ENCODE results near the gene TRAPPC10. TPM values are rescaled to one million over a fixed set of nuclear protein-coding genes. Genes with fewer than 3 reads are reported as not detected.

TRAPPC10 gene
- total RNA-seq, 4 donors from 2014 or later, result 17.8 to 58.1 (median 32.4) TPM

DNA sequence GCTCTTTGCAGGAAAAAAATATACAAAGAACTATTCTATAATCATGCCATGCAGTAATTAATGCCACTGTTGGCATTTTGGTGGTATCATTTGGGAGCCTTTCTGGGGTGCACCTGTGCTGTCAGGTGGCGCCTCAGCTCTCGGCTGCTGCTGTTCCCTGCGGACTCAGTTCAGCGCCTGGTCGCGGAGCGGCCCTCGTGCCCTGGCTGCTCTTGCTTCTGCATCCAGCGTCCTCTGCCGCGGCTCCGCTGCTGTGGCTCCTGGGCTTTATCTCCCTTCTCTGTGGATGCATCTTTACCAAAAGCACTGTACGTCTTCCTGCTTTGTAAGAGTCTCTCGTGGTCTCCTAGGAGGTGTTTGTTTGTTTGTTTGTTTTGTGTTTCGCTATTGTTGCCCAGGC is 60.0 kb downstream of the TRAPPC10 start:
- H3K27me3 ChIP-seq, result no peaks in the 10 kb centered on the region
- no peaks in the 10 kb centered on the region for H3K9me3 ChIP-seq
- peaks cover 0 to 85% of the 10 kb centered on the region in 2 donors for H3K36me3 ChIP-seq
- TF ChIP-seq CTCF (IDR thresholded peaks at IDR 0.05) (no peak), POLR2AphosphoS5 (IDR thresholded peaks at IDR 0.05) (no peak), POLR2A (IDR thresholded peaks at IDR 0.05) (no peak), EP300 (IDR thresholded peaks at IDR 0.05) (no peak)
- no peak overlapping the region for H3K4me3 ChIP-seq
- no peak overlapping the region for H3K27ac ChIP-seq
- ATAC-seq, result no peak
- H3K4me1 ChIP-seq, result no peaks in the 10 kb centered on the region
- WGBS, 2 donors (ENCODE audit: low coverage in 1 of 2), result 92 to 95% methylated on average over 13 to 15 of the region's 15 CpGs

- H3K4me3 ChIP-seq, result no peak overlapping the region
- no peaks in the 10 kb centered on the region for H3K4me1 ChIP-seq
- WGBS, 2 donors (ENCODE audit: low coverage in 1 of 2), result 88 to 89% methylated on average over 7 to 8 of the region's 11 CpGs
- no peaks in the 10 kb centered on the region for H3K9me3 ChIP-seq
- peaks cover 0 to 96% of the 10 kb centered on the region in 2 donors for H3K36me3 ChIP-seq
- no peak for ATAC-seq
- H3K27ac ChIP-seq, result no peak overlapping the region
- H3K27me3 ChIP-seq, result no peaks in the 10 kb centered on the region
- TF ChIP-seq POLR2AphosphoS5 (IDR thresholded peaks at IDR 0.05) (no peak), CTCF (IDR thresholded peaks at IDR 0.05) (no peak), EP300 (IDR thresholded peaks at IDR 0.05) (no peak), POLR2A (IDR thresholded peaks at IDR 0.05) (no peak)
Measured at GRCh38 chr21:44074315-44074958, 62.3 kb downstream of the TRAPPC10 start.

DNA sequence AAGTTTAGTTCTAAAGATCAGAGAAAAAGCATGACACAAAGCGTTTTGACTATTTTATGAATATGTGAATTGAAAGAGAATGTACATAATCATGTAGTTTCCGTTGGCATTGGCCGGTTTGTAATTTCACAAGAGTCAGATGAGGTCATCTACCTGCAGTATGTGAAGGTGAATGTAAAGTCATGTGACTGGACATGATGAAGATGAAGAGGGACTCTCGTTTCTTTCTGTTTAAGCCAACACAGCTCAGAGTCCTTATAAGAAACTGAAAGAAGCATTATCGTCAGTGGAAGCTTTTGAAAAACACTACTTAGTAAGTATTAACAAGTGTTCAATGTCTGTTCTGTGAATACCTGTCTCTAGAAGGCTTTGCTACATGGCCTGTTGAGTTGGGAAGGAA is 64.2 kb downstream of the TRAPPC10 start:
- ATAC-seq, result no peak
- no peak for TF ChIP-seq CTCF (IDR thresholded peaks at IDR 0.05)
- TF ChIP-seq POLR2A (IDR thresholded peaks at IDR 0.05), result no peak
- no peak for TF ChIP-seq EP300 (IDR thresholded peaks at IDR 0.05)
- no peak for TF ChIP-seq POLR2AphosphoS5 (IDR thresholded peaks at IDR 0.05)
- WGBS, 2 donors (ENCODE audit: low coverage in 1 of 2), result 79 to 85% methylated on average over 5 of the region's 5 CpGs
- Histone ChIP-seq H3K4me3 (no peak overlapping the region), H3K9me3 (no peaks in the 10 kb centered on the region), H3K27me3 (no peaks in the 10 kb centered on the region), H3K36me3 (peaks cover 0 to 97% of the 10 kb centered on the region in 2 donors), H3K27ac (no peak overlapping the region), H3K4me1 (no peaks in the 10 kb centered on the region)

- no peaks in the 10 kb centered on the region for H3K4me1 ChIP-seq
- no peak overlapping the region for H3K4me3 ChIP-seq
- H3K27ac ChIP-seq, result no peak overlapping the region
- H3K27me3 ChIP-seq, result no peaks in the 10 kb centered on the region
- ATAC-seq, result no peak
- no peak for TF ChIP-seq POLR2A (IDR thresholded peaks at IDR 0.05)
- no peak for TF ChIP-seq POLR2AphosphoS5 (IDR thresholded peaks at IDR 0.05)
- TF ChIP-seq EP300 (IDR thresholded peaks at IDR 0.05), result no peak
- TF ChIP-seq CTCF (IDR thresholded peaks at IDR 0.05), result no peak
- WGBS, 2 donors (ENCODE audit: low coverage in 1 of 2), result 82 to 83% methylated on average over 5 of the region's 5 CpGs
- peaks cover 0 to 99% of the 10 kb centered on the region in 2 donors for H3K36me3 ChIP-seq
- no peaks in the 10 kb centered on the region for H3K9me3 ChIP-seq
Measured at GRCh38 chr21:44078411-44078981, 66.4 kb downstream of the TRAPPC10 start.

DNA sequence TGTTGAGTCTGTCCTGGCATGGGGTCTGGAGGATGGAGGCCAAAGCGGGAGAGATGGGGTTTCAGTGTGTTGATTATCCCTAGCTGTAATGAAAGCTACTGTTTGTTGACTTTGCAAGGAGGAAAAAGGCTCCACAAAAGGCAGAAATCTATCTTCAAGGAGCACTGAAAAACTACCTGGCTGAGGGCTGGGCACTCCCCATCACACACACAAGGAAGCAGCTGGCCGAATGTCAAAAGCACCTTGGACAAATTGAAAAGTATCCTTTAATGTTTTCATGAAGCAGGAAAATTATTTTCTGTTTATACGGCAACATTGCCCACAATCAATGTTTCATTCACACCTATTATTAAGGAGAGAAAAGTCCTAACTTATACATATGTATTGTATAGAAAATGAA is 67.3 kb downstream of the TRAPPC10 start:
- no peaks in the 10 kb centered on the region for H3K9me3 ChIP-seq
- no peaks in the 10 kb centered on the region for H3K4me1 ChIP-seq
- H3K27ac ChIP-seq, result no peak overlapping the region
- TF ChIP-seq POLR2A (IDR thresholded peaks at IDR 0.05), result no peak
- no peak for TF ChIP-seq POLR2AphosphoS5 (IDR thresholded peaks at IDR 0.05)
- ATAC-seq, result no peak
- H3K36me3 ChIP-seq, result peaks cover 0 to 99% of the 10 kb centered on the region in 2 donors
- H3K4me3 ChIP-seq, result no peak overlapping the region
- WGBS, 2 donors (ENCODE audit: low coverage in 1 of 2), result 93 to 100% methylated on average over 1 to 3 of the region's 3 CpGs
- H3K27me3 ChIP-seq, result no peaks in the 10 kb centered on the region
